Activated gamma-delta T cell treated with Interleukin-2 at 50 U/mL for 16 hours (primary cell): Measurements from ENCODE around the gene ADPRS.

Experiments used
- DNase-seq: peaks from one replicate; pipeline ENCODE4 v3.0.0-alpha.2; 2020

Gene ADPRS

DNA sequence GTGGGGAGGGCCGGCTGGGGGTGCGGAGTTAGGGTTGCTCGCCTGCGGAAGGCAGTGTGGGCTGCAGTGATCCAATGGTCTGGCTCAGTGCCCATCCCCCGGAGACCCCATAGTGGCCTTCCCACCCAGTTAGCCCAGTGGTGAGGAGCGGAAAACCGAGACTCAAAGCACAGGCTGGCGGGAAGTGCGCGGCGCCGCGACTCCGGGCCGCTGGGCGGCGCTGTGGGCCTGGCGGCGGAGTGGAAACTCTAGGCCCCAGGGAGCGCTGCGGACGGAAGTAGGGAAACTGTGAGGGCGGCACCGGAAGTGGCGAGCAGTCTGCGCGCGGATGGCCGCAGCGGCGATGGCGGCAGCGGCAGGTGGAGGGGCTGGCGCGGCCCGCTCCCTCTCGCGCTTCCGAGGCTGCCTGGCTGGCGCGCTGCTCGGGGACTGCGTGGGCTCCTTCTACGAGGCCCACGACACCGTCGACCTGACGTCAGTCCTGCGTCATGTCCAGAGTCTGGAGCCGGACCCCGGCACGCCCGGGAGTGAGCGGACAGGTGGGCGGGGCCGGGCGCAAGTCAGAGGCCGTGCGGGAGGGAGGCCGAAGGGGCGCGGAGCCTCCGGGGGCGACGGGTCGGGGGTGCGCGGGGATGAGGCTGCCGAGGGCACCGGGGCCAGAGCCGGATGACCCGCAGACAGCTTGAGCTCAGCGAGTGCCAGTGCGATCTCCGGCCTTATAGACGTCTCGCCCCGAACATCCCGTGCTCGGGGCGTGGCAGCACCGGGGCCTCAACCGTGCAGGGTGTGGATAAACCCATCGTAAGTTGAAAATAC is at the start of gene ADPRS:
TSS of gene ADPRS (plus strand) at position 316 of the 816 bp plus-strand sequence. CDS start at position 329, 13 bp downstream.
- DNase-seq, result peak; percentile 88

DNA sequence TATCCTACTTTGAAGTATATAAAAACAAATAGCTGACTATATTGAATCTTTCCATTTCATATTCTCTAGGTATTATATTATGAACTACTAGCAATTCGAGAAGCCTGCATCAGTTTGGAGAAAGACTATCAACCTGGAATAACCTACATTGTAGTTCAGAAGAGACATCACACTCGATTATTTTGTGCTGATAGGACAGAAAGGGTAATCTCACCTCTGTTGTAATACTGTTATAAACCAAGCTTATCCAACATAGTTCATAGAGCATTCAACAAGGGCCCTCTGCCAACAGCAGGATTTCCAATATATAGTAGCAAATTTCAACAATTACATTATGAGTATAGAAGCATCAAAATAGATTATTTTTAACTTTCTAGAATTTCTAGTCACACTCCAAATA is 48.5 kb upstream of the ADPRS start:
- no peak for DNase-seq

- no peak for DNase-seq
Measured at GRCh38 chr1:36051821-36052220, 36.9 kb upstream of the ADPRS start.

GRCh38 chr1:36053978-36054377 is 34.7 kb upstream of the ADPRS start:
- no peak for DNase-seq

GRCh38 chr1:36055706-36056105 is 33.0 kb upstream of the ADPRS start:
- DNase-seq, result no peak

GRCh38 chr1:36062315-36062714 is 26.4 kb upstream of the ADPRS start:
- no peak for DNase-seq

GRCh38 chr1:36067871-36068270 is 20.8 kb upstream of the ADPRS start:
- DNase-seq, result no peak

DNA sequence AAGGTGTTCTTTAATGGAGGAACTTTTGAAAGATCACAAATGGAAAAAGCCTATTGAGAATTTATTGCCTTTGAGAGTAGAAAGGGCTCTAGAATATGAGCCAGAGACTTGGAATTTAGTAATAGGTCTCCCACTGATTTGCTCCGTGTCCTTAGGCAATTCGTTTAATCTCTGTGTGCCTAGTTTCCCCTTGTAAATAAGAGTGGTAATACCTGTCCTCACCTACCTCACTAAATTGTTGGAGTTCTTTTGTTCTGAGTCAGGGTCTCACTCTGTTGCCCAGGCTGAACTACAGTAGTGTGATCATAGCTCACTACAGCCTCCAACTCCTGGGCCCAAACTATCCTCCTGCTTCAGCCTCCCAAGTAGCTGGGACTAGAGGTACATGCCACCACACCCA is 19.8 kb upstream of the ADPRS start:
- DNase-seq, result no peak

GRCh38 chr1:36070349-36070748 is 18.3 kb upstream of the ADPRS start:
- DNase-seq, result no peak

DNA sequence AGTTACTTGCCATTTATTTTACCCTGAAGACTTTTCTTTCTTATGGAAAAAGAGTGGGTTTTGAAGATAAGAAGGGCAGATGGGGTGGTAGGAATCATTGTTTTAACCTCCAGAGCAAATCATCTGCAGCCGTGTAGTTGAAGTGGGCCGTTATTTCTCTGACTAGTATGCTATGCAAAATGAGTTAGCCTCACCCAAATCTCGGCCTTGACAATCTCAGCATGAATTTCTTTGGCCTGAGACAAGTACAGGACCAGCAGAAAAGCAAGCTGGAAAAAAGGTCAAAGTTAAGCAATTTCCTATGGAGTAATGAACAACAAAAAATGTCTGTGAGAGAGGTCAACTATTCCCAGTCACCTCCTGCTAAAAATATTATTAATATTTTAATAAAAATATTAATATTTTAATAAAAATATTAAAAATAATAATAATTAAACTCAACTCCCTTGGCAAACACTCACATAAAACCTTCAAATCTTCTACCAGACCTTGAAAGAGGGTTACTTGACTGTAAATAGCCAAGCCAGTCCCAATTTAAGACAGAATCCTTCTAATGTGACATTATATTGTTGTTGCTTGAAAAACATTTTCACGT is 11.6 kb upstream of the ADPRS start:
- DNase-seq, result no peak

- DNase-seq, result no peak
Measured at GRCh38 chr1:36080236-36080635, 8.5 kb upstream of the ADPRS start.

GRCh38 chr1:36080801-36081200 is 7.9 kb upstream of the ADPRS start:
- no peak for DNase-seq

- no peak for DNase-seq
Measured at GRCh38 chr1:36081926-36082485, 6.7 kb upstream of the ADPRS start.

GRCh38 chr1:36083219-36083618 is 5.5 kb upstream of the ADPRS start:
- no peak for DNase-seq

DNA sequence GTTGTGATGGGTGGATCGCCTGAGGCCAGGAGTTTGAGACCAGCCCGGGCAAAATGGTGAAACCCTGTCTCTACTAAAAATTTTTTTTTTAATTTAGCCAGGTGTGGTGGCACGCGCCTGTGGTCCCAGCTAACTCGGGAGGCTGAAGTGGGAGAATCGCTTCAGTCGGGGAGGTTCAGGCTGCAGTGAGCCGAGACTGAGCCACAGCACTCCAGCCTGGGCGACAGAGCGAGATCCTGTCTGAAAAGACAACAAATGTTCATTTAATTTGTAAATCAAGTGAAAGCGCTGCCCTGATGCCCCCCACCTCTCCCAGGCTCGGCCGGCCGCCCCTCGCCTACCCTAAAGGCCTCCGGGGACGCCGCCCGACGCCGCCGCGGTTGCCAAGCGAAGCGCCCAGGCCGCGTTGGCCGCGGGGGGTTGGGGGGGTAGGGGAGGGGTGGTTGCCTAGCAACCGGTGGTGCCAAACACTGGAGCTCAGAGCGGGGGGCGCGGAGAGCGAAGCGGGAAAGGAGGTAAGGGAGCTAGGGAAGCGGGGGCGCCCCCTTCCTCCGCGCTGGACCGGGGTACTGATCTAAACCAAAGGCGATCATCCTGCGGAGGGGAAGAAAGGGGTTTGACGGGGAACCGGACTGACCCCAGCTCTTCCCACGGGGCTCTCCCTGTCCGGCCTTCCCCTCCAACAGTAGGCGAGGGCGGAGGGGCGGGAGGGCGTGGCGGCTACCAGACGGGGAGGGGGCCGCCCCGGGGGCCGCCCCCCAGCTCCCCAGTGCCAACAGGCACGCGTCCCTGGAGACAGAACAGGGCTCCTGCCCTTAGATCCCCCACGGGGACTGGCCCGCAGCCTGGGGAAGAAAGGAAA is 4.8 kb upstream of the ADPRS start, which contains the start of gene TEKT2:
TSS of gene TEKT2 (plus strand) at position 460 of the 862 bp plus-strand sequence. CDS start 828 bp downstream, outside the sequence.
- no peak for DNase-seq

GRCh38 chr1:36084497-36085115 is 4.1 kb upstream of the ADPRS start:
- DNase-seq, result no peak

DNA sequence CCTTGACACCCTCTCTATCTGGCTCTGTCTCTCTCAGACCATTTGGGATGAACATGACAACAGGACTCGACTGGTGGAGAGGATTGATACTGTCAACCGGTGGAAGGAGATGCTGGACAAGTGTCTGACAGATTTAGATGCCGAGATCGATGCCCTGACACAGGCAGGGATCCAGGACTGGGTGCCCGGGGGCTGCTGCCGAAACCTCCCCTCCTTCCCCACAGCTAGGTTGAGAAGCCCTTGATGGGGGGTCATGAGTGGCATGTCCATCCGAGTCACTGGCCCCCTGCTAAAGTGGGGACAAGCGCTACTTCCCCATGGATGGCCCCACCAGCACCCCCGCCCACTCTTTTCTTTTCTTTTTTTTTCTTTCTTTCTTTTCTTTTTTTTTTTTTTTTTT is 3.6 kb upstream of the ADPRS start:
- DNase-seq, result no peak

DNA sequence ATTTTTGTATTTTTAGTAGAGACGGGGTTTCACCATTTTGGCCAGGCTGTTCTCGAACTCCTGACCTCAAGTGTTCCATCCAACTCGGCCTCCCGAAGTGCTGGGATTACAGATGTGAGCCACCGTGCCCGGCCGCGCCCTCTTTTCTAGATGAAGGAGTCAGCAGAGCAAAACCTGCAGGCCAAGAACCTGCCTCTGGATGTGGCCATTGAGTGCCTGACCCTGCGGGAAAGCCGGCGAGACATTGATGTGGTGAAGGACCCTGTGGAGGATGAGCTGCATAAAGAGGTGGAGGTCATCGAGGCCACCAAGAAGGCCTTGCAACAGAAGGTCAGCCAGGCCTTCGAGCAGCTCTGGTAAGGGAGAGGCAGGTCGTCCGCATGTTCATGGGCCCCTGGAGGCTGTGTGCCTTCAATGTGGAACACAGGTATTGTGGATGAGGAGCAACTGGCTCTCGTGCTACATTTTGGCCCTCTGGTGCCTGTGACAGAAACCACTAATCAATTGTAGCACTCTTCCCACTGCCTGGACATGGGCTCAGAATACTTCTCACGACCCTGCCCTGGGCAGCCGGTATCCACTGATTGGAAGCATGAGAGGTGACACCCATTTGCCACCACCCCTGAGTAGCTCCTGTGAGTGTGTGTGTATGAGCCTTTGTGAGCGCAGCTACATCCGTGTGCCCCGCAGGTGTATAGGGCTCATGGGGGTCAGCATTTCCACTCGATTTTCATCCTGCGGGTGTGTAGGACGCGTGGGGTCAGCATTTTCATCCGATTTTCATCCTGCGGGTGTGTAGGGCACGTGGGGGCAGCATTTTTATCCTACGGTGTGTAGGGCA is 2.8 kb upstream of the ADPRS start:
- DNase-seq, result no peak

DNA sequence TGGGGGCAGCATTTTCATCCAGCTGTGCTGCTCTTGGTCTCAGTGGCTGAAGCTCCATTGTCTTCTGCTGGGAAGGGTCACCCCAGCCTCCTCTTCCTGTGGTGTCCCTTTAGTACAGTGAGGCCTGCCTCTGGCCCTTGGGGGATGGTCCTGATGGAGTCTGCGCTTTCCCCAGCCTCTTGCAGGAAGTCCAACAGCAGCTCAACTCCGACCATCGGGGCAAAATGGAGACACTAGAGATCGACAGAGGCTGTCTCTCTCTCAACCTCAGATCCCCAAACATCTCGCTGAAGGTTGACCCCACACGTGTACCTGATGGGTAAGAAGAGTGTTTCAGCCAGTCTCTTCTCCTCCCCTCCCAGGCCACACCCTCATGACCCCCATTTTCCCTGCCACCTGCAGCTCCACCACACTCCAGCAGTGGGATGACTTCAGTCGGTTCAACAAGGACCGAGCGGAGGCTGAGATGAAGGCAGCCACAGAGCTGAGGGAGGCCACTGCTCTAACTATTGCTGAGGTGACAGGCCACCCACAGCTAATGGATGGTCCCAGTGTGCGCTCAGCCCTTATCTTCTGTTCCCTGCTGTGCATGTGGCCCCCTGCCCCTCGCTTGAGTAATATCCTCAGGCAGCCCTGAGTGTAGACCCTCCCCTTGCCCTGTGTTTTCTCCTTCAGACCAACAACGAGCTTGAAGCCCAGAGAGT is 2.0 kb upstream of the ADPRS start:
- no peak for DNase-seq

GRCh38 chr1:36087233-36088123 is 1.2 kb upstream of the ADPRS start:
- no peak for DNase-seq
